Gastroesophageal sphincter (tissue), 4 donors: ENCODE data around the gene RBM25. TPM values are rescaled to one million over a fixed set of nuclear protein-coding genes. Genes with fewer than 3 reads are reported as not detected.

Source experiments
- ATAC-seq: fragments of 150-250 bp; one replicate; pipeline ENCODE4 v1.9.1; 2016; ENCODE audit warnings: mild to moderate bottlenecking, moderate library complexity
- H3K27ac ChIP-seq, 4 donors: fragments of 200-600 bp; sonication (generic) in 3 of 4; 1 replicate in 3 of 4; 2 replicates in 1 of 4; pipeline ENCODE4 v1.5.1; 2016 to 2019
- H3K27me3 ChIP-seq: fragments of 200-600 bp; sonication (generic); one replicate; pipeline ENCODE4 v1.5.1; 2019
- H3K36me3 ChIP-seq, 2 donors: fragments of 200-600 bp; sonication (generic); one replicate each; pipeline ENCODE4 v1.5.1; 2019; ENCODE audit warnings: control low read depth in 1 of 2
- H3K4me1 ChIP-seq, 3 donors: fragments of 200-600 bp; sonication (generic); 1 replicate in 2 of 3; 2 replicates in 1 of 3; pipeline ENCODE4 v1.5.1; 2016 to 2019; ENCODE audit warnings: control low read depth in 2 of 3
- H3K4me3 ChIP-seq, 2 donors: fragments of 200-600 bp; sonication (generic); one replicate each; pipeline ENCODE4 v1.5.1; 2019; ENCODE audit warnings: mild to moderate bottlenecking in 1 of 2, moderate library complexity in 1 of 2
- H3K9me3 ChIP-seq, 3 donors: fragments of 200-600 bp; sonication (generic); one replicate each; pipeline ENCODE4 v1.5.1; 2017 to 2019; ENCODE audit warnings: control low read depth in 2 of 3
- EP300 ChIP-seq: sonication (generic); formaldehyde crosslinking; IDR thresholded peaks from one replicate; pipeline ENCODE4 v1.6.1; 2017; ENCODE audit warnings: antibody characterized with exemption, mild to moderate bottlenecking
- POLR2A ChIP-seq, 2 donors: fragments of 450-650 bp; IDR thresholded peaks; one replicate each; pipeline ENCODE4 v1.6.1; 2017; ENCODE audit warnings: antibody characterized with exemption in 2 of 2, mild to moderate bottlenecking in 2 of 2, moderate library complexity in 1 of 2
- POLR2AphosphoS5 ChIP-seq: sonication (generic); formaldehyde crosslinking; IDR thresholded peaks from one replicate; pipeline ENCODE4 v1.6.1; 2017; ENCODE audit warnings: antibody characterized with exemption
- WGBS, 2 donors: methylation state at CpG; one replicate each; pipeline ENCODE4 v1.1.5; 2018; ENCODE audit warnings: low coverage in 1 of 2; 5-methylcytosine and 5-hydroxymethylcytosine counted together
- small RNA-seq, 4 donors: library from RNA; depleted of rRNA; stranded (forward); fragments of <200 nt; gene quantifications; one replicate each; pipeline ENCODE3, GENCODE V24; 2016
- total RNA-seq, 4 donors: library from RNA; depleted of rRNA; stranded (reverse); fragments of >200 nt; gene quantifications; one replicate each; pipeline ENCODE4 v1.1.0, GENCODE V29; 2016
- TF ChIP-seq, protein P1 (sequence below), 4 experiments: fragments of 200-600 bp in 2 of 4; fragments of 450-650 bp in 2 of 4; sonication (generic) in 1 of 4; IDR thresholded peaks; one replicate each; pipeline ENCODE4 v1.5.1; 2017 to 2019; ENCODE audit warnings: antibody characterized with exemption in 4 of 4, mild to moderate bottlenecking in 2 of 4, moderate library complexity in 2 of 4

The RBM25 gene
- total RNA-seq, 4 donors from 2014 or later, result 18.2 to 83.9 (median 41.9) TPM

GRCh38 chr14:73170686-73171085 is 112.4 kb downstream of the RBM25 start:
- TF ChIP-seq EP300, result no peak
- TF ChIP-seq POLR2A (IDR thresholded peaks at IDR 0.05), result no peak
- TF ChIP-seq, protein P1, sequence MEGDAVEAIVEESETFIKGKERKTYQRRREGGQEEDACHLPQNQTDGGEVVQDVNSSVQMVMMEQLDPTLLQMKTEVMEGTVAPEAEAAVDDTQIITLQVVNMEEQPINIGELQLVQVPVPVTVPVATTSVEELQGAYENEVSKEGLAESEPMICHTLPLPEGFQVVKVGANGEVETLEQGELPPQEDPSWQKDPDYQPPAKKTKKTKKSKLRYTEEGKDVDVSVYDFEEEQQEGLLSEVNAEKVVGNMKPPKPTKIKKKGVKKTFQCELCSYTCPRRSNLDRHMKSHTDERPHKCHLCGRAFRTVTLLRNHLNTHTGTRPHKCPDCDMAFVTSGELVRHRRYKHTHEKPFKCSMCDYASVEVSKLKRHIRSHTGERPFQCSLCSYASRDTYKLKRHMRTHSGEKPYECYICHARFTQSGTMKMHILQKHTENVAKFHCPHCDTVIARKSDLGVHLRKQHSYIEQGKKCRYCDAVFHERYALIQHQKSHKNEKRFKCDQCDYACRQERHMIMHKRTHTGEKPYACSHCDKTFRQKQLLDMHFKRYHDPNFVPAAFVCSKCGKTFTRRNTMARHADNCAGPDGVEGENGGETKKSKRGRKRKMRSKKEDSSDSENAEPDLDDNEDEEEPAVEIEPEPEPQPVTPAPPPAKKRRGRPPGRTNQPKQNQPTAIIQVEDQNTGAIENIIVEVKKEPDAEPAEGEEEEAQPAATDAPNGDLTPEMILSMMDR (IDR thresholded peaks at IDR 0.05), result no peak
- TF ChIP-seq POLR2AphosphoS5, result no peak
- 82 to 85% methylated on average over 10 to 11 of the region's 11 CpGs for WGBS, 2 donors
- no peak for ATAC-seq
- Histone ChIP-seq H3K4me1 (no peaks in the 10 kb centered on the region), H3K27me3 (no peaks in the 10 kb centered on the region), H3K27ac (no peak overlapping the region), H3K36me3 (peaks cover 0 to 93% of the 10 kb centered on the region in 2 donors), H3K4me3 (no peak overlapping the region), H3K9me3 (no peaks in the 10 kb centered on the region)

GRCh38 chr14:73172500-73172899 is 114.2 kb downstream of the RBM25 start:
- H3K27ac ChIP-seq, result no peak overlapping the region
- H3K4me1 ChIP-seq, result no peaks in the 10 kb centered on the region
- H3K36me3 ChIP-seq, result peaks cover 0 to 96% of the 10 kb centered on the region in 2 donors
- no peaks in the 10 kb centered on the region for H3K9me3 ChIP-seq
- 53% methylated on average over 2 to 3 of the region's 3 CpGs for WGBS, 2 donors
- no peak overlapping the region for H3K4me3 ChIP-seq
- H3K27me3 ChIP-seq, result no peaks in the 10 kb centered on the region
- ATAC-seq, result no peak
- TF ChIP-seq, protein P1 (IDR thresholded peaks at IDR 0.05), result no peak
- TF ChIP-seq POLR2AphosphoS5, result no peak
- TF ChIP-seq POLR2A (IDR thresholded peaks at IDR 0.05), result no peak
- TF ChIP-seq EP300, result no peak

DNA sequence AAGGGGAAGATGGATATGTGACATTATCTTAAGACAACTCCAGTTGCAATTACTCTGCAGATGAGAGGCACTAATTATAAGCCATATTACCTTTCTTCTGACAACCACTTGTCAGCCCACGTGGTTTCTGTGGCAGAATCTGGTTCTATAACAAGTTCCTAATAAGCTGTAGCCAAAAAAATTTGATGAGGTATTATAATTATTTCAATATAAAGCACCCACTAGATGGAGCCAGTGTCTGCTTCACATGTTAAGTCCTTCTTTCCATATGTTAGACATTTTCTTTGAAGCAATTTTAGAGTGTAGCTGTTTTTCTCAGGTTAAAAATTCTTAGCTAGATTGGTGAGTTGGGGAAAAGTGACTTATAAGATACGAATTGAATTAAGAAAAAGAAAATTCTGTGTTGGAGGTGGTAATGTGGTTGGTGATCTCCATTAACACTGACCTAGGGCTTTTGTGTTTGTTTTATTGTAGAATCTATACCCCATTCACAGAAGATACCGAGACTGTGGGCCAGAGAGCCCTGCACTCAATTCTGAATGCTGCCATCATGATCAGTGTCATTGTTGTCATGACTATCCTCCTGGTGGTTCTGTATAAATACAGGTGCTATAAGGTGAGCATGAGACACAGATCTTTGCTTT is 114.9 kb downstream of the RBM25 start:
- H3K27me3 ChIP-seq, result no peaks in the 10 kb centered on the region
- TF ChIP-seq EP300, result no peak
- no peak for TF ChIP-seq POLR2A (IDR thresholded peaks at IDR 0.05)
- TF ChIP-seq, protein P1 (IDR thresholded peaks at IDR 0.05), result peak; percentile 25 to 55 (median 34)
- no peak for TF ChIP-seq POLR2AphosphoS5
- peaks cover 0 to 98% of the 10 kb centered on the region in 2 donors for H3K36me3 ChIP-seq
- H3K4me1 ChIP-seq, result no peaks in the 10 kb centered on the region
- WGBS, 2 donors, result 48 to 51% methylated on average over 3 of the region's 3 CpGs
- no peak overlapping the region for H3K4me3 ChIP-seq
- no peaks in the 10 kb centered on the region for H3K9me3 ChIP-seq
- ATAC-seq, result no peak
- H3K27ac ChIP-seq, result no peak overlapping the region

Small RNA genes lying within 50 kb of the gene (small RNA-seq; reads per million reads assigned to genes)
- gene RN7SL586P, result 0 reads per million in 4 donors

Other genes with a start within 250 kb of the RBM25 start
- gene DPF3, start 164.4 kb upstream of the RBM25 start, total RNA-seq, result 1 to 10 TPM in 2 of 4 donors, under 1 TPM in 2; 0.13 to 4.4 (median 2.1) TPM
- gene DCAF4, start 132.1 kb upstream of the RBM25 start, total RNA-seq, result 10 to 100 TPM in 3 of 4 donors, 1 to 10 TPM in 1; 9.0 to 22.6 (median 19.8) TPM
- 10 to 100 TPM; 16.7 to 36.7 (median 23.8) TPM for gene ZFYVE1, start 31.4 kb upstream of the RBM25 start, total RNA-seq
- 10 to 100 TPM; 40.1 to 54.6 (median 45.9) TPM for gene PSEN1, start 78.0 kb downstream of the RBM25 start, total RNA-seq
- 10 to 100 TPM; 13.4 to 47.7 (median 28.2) TPM for gene PAPLN, start 179.0 kb downstream of the RBM25 start, total RNA-seq